Lower leg skin (tissue), 3 donors: ENCODE results near the gene ACOT13.

ENCODE experiments used
- POLR2A ChIP-seq, 2 donors: fragments of 450-650 bp; IDR thresholded peaks; one replicate each; pipeline ENCODE4 v1.6.1; 2016 to 2017; ENCODE audit warnings: antibody characterized with exemption in 2 of 2, mild to moderate bottlenecking in 1 of 2, moderate library complexity in 1 of 2
- TF ChIP-seq, protein P1 (sequence below), 3 donors: fragments of 450-650 bp; IDR thresholded peaks; one replicate each; pipeline ENCODE4 v1.5.1; 2016; ENCODE audit warnings: antibody characterized with exemption in 3 of 3, mild to moderate bottlenecking in 3 of 3, moderate library complexity in 2 of 3

DNA sequence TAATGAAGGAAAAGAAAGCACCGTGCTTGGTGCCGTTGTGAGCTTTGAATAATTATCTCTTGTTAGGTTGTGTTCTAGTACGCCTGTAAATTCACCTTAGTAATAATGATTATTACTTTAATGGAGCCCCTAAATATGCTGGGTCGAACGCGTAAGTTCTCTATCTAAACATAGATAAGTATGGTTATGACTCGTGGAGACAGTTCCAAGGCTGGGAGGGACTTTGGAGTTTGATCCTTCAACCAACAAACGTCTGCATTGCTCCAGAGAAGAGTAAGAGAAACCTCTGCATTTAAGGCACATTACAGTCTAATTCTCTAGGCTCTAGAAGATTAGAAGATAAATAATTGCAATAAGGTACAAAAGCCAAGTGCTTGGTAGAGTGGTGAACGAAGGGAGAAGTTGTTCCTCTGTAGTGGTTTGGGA is 514 bp downstream of the ACOT13 start:
- TF ChIP-seq POLR2A (IDR thresholded peaks at IDR 0.05), result no peak
- TF ChIP-seq, protein P1, sequence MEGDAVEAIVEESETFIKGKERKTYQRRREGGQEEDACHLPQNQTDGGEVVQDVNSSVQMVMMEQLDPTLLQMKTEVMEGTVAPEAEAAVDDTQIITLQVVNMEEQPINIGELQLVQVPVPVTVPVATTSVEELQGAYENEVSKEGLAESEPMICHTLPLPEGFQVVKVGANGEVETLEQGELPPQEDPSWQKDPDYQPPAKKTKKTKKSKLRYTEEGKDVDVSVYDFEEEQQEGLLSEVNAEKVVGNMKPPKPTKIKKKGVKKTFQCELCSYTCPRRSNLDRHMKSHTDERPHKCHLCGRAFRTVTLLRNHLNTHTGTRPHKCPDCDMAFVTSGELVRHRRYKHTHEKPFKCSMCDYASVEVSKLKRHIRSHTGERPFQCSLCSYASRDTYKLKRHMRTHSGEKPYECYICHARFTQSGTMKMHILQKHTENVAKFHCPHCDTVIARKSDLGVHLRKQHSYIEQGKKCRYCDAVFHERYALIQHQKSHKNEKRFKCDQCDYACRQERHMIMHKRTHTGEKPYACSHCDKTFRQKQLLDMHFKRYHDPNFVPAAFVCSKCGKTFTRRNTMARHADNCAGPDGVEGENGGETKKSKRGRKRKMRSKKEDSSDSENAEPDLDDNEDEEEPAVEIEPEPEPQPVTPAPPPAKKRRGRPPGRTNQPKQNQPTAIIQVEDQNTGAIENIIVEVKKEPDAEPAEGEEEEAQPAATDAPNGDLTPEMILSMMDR (IDR thresholded peaks at IDR 0.05), result no peak
